ENCODE measurements around the gene PSMB7.

The PSMB7 gene

GRCh38 chr9:124306098-124306735 is 109.0 kb downstream of the PSMB7 start:
- peak; percentile 95 for DNase-seq (ENCODE audit: low read depth)
- no peak overlapping the region for H3K4me3 ChIP-seq (ENCODE audit: control insufficient read depth, low read depth, low read length)
- TF ChIP-seq CTCF (conservative IDR thresholded peaks at IDR 0.05; ENCODE audit: control insufficient read depth, insufficient read depth, low read depth, low read length): no peak

- no peak for DNase-seq (ENCODE audit: low read depth)
- no peak for TF ChIP-seq CTCF (conservative IDR thresholded peaks at IDR 0.05; ENCODE audit: control insufficient read depth, insufficient read depth, low read depth, low read length)
- no peak overlapping the region for H3K4me3 ChIP-seq (ENCODE audit: control insufficient read depth, low read depth, low read length)
Measured at GRCh38 chr9:124304285-124304684, 111.0 kb downstream of the PSMB7 start.

GRCh38 chr9:124303762-124304161 is 111.5 kb downstream of the PSMB7 start:
- TF ChIP-seq CTCF (conservative IDR thresholded peaks at IDR 0.05; ENCODE audit: control insufficient read depth, insufficient read depth, low read depth, low read length): no peak
- no peak for DNase-seq (ENCODE audit: low read depth)
- no peak overlapping the region for H3K4me3 ChIP-seq (ENCODE audit: control insufficient read depth, low read depth, low read length)
